ENCODE data around the gene DBX1.

DNA sequence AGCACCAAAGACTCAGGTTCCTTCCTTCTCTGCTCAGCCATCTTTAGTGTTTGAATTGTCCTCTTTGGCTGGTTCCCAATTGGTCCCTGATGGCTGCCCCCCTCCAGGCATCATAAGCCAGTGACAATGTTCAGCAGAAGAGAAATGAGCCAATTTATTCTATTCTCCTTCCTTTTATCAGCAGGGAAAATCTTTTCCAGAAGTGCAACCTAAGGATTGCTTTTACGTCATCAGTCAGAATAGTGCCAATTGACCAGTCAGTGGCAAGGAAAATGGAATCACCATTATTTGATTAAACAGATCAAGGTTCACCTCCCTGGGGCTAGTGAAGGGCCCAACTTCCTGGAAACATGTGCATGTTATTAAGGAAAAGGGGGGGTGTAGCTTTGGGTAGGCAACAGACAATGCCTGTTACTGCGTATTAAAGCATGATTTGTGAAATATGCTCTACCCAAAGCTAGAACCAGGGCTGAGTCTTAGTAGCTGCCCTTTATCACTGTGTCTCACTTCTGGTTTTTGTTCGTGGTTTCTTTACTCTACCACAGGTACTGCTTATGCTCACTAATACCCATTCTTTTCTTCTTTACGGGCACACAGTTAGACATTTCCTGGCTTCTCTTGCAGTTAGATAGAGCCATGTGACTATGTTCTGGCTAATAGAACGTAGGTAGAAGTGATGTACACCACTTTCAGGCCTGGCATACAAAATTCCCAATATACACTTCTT, 12.6 kb upstream of the DBX1 start:
- TF ChIP-seq, protein P1, sequence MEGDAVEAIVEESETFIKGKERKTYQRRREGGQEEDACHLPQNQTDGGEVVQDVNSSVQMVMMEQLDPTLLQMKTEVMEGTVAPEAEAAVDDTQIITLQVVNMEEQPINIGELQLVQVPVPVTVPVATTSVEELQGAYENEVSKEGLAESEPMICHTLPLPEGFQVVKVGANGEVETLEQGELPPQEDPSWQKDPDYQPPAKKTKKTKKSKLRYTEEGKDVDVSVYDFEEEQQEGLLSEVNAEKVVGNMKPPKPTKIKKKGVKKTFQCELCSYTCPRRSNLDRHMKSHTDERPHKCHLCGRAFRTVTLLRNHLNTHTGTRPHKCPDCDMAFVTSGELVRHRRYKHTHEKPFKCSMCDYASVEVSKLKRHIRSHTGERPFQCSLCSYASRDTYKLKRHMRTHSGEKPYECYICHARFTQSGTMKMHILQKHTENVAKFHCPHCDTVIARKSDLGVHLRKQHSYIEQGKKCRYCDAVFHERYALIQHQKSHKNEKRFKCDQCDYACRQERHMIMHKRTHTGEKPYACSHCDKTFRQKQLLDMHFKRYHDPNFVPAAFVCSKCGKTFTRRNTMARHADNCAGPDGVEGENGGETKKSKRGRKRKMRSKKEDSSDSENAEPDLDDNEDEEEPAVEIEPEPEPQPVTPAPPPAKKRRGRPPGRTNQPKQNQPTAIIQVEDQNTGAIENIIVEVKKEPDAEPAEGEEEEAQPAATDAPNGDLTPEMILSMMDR (IDR thresholded peaks at IDR 0.05), result no peak
- TF ChIP-seq POLR2A (IDR thresholded peaks at IDR 0.05), result no peak

Measured in thyroid gland (tissue), 4 donors.